Hippocampal formation (tissue), 2 donors: ENCODE measurements around the gene PRR5.

Experiments
- DNase-seq, 2 donors: peaks; one replicate each; lab custom pipeline; 2025; lab: John Stamatoyannopoulos, UW

The PRR5 gene

GRCh38 chr22:44758344-44758973 lies 56.5 kb downstream of the PRR5 start:
- DNase-seq: no peak

- no peak for DNase-seq
These were observed 57.0 kb downstream of the PRR5 start for GRCh38 chr22:44759001-44759400.

- DNase-seq: no peak
These were observed 57.7 kb downstream of the PRR5 start for GRCh38 chr22:44759430-44760310.

GRCh38 chr22:44760476-44760875 lies 58.5 kb downstream of the PRR5 start:
- DNase-seq: no peak

GRCh38 chr22:44761025-44761424 lies 59.0 kb downstream of the PRR5 start:
- no peak for DNase-seq

- no peak for DNase-seq
These were observed 62.4 kb downstream of the PRR5 start for GRCh38 chr22:44764373-44764772.

- DNase-seq: no peak
These were observed 63.0 kb downstream of the PRR5 start for GRCh38 chr22:44764974-44765373.

- peak in 1 of 2 donors; percentile 11 for DNase-seq
These were observed 63.7 kb downstream of the PRR5 start for GRCh38 chr22:44765571-44766285.

- no peak for DNase-seq
These were observed 71.1 kb downstream of the PRR5 start for GRCh38 chr22:44773082-44773481.

- DNase-seq: no peak
These were observed 73.9 kb downstream of the PRR5 start for GRCh38 chr22:44775862-44776261.

GRCh38 chr22:44776605-44777363 lies 74.8 kb downstream of the PRR5 start:
- DNase-seq: no peak

- DNase-seq: no peak
These were observed 75.4 kb downstream of the PRR5 start for GRCh38 chr22:44777364-44777755.

GRCh38 chr22:44780876-44781449 lies 79.0 kb downstream of the PRR5 start:
- DNase-seq: no peak

- DNase-seq: no peak
These were observed 80.5 kb downstream of the PRR5 start for GRCh38 chr22:44782363-44782963.

GRCh38 chr22:44783091-44783490 lies 81.1 kb downstream of the PRR5 start:
- no peak for DNase-seq

- DNase-seq: no peak
These were observed 81.6 kb downstream of the PRR5 start for GRCh38 chr22:44783581-44783980.

- DNase-seq: no peak
These were observed 84.1 kb downstream of the PRR5 start for GRCh38 chr22:44786136-44786535.

- no peak for DNase-seq
These were observed 84.6 kb downstream of the PRR5 start for GRCh38 chr22:44786610-44787009.
